ENCODE results near the gene STAG2. TPM values are rescaled to one million over a fixed set of nuclear protein-coding genes. Genes with fewer than 3 reads are reported as not detected.
"Not testable (repeated sequence)": the region's sequence is repeated elsewhere in the genome, so short reads cannot be mapped to it uniquely, and the experiment has no call there.

The STAG2 gene
- total RNA-seq, 1 experiment from 2014 or later: 92.1 TPM

- Histone ChIP-seq H2AFZ (ENCODE audit: low read length) (no peak overlapping the region), H3K27me3 (ENCODE audit: low read length) (no peaks in the 10 kb centered on the region), H3K4me3 (ENCODE audit: low read length) (no peak overlapping the region), H3K4me1 (ENCODE audit: insufficient read depth, low read length) (no peaks in the 10 kb centered on the region), H3K9me3 (ENCODE audit: low read length) (no peaks in the 10 kb centered on the region), H3K27ac (ENCODE audit: low read length) (no peak overlapping the region), H4K20me1 (ENCODE audit: low read length) (no peaks in the 10 kb centered on the region), H3K9me2 (replicated peaks; ENCODE audit: low read length) (no peaks in the 10 kb centered on the region), H3K36me3 (ENCODE audit: low read depth, low read length) (peaks cover 4% of the 10 kb centered on the region; the same call in 1 of the 2 replicates), H3F3A (ENCODE audit: low read length, unreplicated experiment) (no peaks in the 10 kb centered on the region), H3K4me2 (ENCODE audit: low read length) (no peak overlapping the region), H3K9ac (ENCODE audit: low read length) (no peak overlapping the region), H3K79me2 (ENCODE audit: low read length) (no peaks in the 10 kb centered on the region)
- ATAC-seq (no peak), DNase-seq (no peak)
- POLR2A ChIA-PET (ENCODE audit: unreplicated experiment): no interaction called here
- CTCF ChIA-PET: no interaction called here
- no TSS peak for BruUV-seq (replicated peaks)
- TF ChIP-seq CTCF (conservative IDR thresholded peaks at IDR 0.05; ENCODE audit: low read depth, low read length) (no peak), EZH2 (IDR thresholded peaks at IDR 0.05; ENCODE audit: low read length, unreplicated experiment) (no peak), EZH2phosphoT487 (IDR thresholded peaks at IDR 0.05; ENCODE audit: borderline replicate concordance, low read length) (no peak)
- intact Hi-C loops (cut with micrococcal nuclease): no loop called here
These were observed 142.5 kb downstream of the STAG2 start for GRCh38 chrX:124103966-124104365.

GRCh38 chrX:124104512-124104911 lies 143.0 kb downstream of the STAG2 start:
- H2AFZ ChIP-seq (ENCODE audit: low read length); H3K4me3 ChIP-seq (ENCODE audit: low read length); H3K4me2 ChIP-seq (ENCODE audit: low read length); BruUV-seq (replicated peaks); DNase-seq; H3K4me1 ChIP-seq (ENCODE audit: insufficient read depth, low read length); ATAC-seq; H3K9me3 ChIP-seq (ENCODE audit: low read length); H3K9ac ChIP-seq (ENCODE audit: low read length); H3K27ac ChIP-seq (ENCODE audit: low read length); CTCF ChIA-PET; H4K20me1 ChIP-seq (ENCODE audit: low read length); intact Hi-C loops (cut with micrococcal nuclease); H3K79me2 ChIP-seq (ENCODE audit: low read length); H3K9me2 ChIP-seq (replicated peaks; ENCODE audit: low read length); H3K27me3 ChIP-seq (ENCODE audit: low read length); H3F3A ChIP-seq (ENCODE audit: low read length, unreplicated experiment); H3K36me3 ChIP-seq (ENCODE audit: low read depth, low read length); POLR2A ChIA-PET (ENCODE audit: unreplicated experiment): not testable (repeated sequence)

GRCh38 chrX:124113621-124114600 lies 152.4 kb downstream of the STAG2 start:
- no peaks in the 10 kb centered on the region for H3K4me1 ChIP-seq (ENCODE audit: insufficient read depth, low read length)
- no peaks in the 10 kb centered on the region for H3F3A ChIP-seq (ENCODE audit: low read length, unreplicated experiment)
- H3K4me3 ChIP-seq (ENCODE audit: low read length): no peak overlapping the region
- no peak overlapping the region for H3K9ac ChIP-seq (ENCODE audit: low read length)
- H3K27me3 ChIP-seq (ENCODE audit: low read length): no peaks in the 10 kb centered on the region
- CTCF ChIA-PET: no interaction called here
- intact Hi-C loops (cut with micrococcal nuclease): no loop called here
- H3K9me3 ChIP-seq (ENCODE audit: low read length): no peaks in the 10 kb centered on the region
- BruUV-seq (replicated peaks): no TSS peak
- no peaks in the 10 kb centered on the region for H3K9me2 ChIP-seq (replicated peaks; ENCODE audit: low read length)
- no peak overlapping the region for H3K27ac ChIP-seq (ENCODE audit: low read length)
- H3K4me2 ChIP-seq (ENCODE audit: low read length): no peak overlapping the region
- POLR2A ChIA-PET (ENCODE audit: unreplicated experiment): no interaction called here
- H3K36me3 ChIP-seq (ENCODE audit: low read depth, low read length): no peaks in the 10 kb centered on the region
- no peak overlapping the region for H2AFZ ChIP-seq (ENCODE audit: low read length)
- no peaks in the 10 kb centered on the region for H3K79me2 ChIP-seq (ENCODE audit: low read length)
- DNase-seq (no peak), ATAC-seq (no peak)
- no peak for TF ChIP-seq CTCF (conservative IDR thresholded peaks at IDR 0.05; ENCODE audit: low read depth, low read length)
- TF ChIP-seq EZH2 (IDR thresholded peaks at IDR 0.05; ENCODE audit: low read length, unreplicated experiment): no peak
- TF ChIP-seq EZH2phosphoT487 (IDR thresholded peaks at IDR 0.05; ENCODE audit: borderline replicate concordance, low read length): no peak
- no peaks in the 10 kb centered on the region for H4K20me1 ChIP-seq (ENCODE audit: low read length)
